Loucy (cell line): ENCODE results near the gene UNC13C.

Experiments used
- H2AFZ ChIP-seq: fragments of 200-600 bp; sonication (generic); 2 replicates; pipeline ENCODE4 v1.6.0; 2016; ENCODE audit warnings: antibody characterized with exemption, mild to moderate bottlenecking, low read length, moderate library complexity
- H3F3A ChIP-seq: fragments of 200-600 bp; 2 replicates; pipeline ENCODE4 v1.6.0; 2016; ENCODE audit warnings: antibody characterized with exemption, low read depth, mild to moderate bottlenecking
- H3K27me3 ChIP-seq: fragments of 200-600 bp; sonication (generic); 2 replicates; pipeline ENCODE4 v1.6.1; 2014; ENCODE audit warnings: low read length, mild to moderate bottlenecking; ENCODE audit not compliant: insufficient read depth, poor library complexity, severe bottlenecking
- H3K36me3 ChIP-seq: fragments of 200-600 bp; sonication (generic); 2 replicates; pipeline ENCODE4 v1.6.1; 2016; ENCODE audit warnings: low read length; ENCODE audit not compliant: insufficient read depth
- H3K4me1 ChIP-seq: fragments of 200-600 bp; sonication (generic); 2 replicates; pipeline ENCODE4 v1.5.1; 2014; ENCODE audit warnings: low read length, mild to moderate bottlenecking; ENCODE audit not compliant: insufficient read depth, poor library complexity, severe bottlenecking
- H3K4me2 ChIP-seq: fragments of 200-600 bp; sonication (generic); 2 replicates; pipeline ENCODE4 v1.6.0; 2014; ENCODE audit warnings: antibody characterized with exemption, low read length, low read depth, mild to moderate bottlenecking; ENCODE audit not compliant: poor library complexity, severe bottlenecking
- H3K4me3 ChIP-seq: fragments of 200-600 bp; sonication (generic); 2 replicates; pipeline ENCODE4 v1.5.1; 2014; ENCODE audit warnings: low read length, mild to moderate bottlenecking, mixed read lengths; ENCODE audit not compliant: poor library complexity, severe bottlenecking
- H3K79me2 ChIP-seq: fragments of 200-600 bp; sonication (generic); 2 replicates; pipeline ENCODE4 v1.6.1; 2014; ENCODE audit warnings: low read length; ENCODE audit not compliant: insufficient read depth
- H3K9ac ChIP-seq: fragments of 200-600 bp; sonication (generic); 2 replicates; pipeline ENCODE4 v1.6.0; 2014; ENCODE audit warnings: mild to moderate bottlenecking, low read depth, low read length, moderate library complexity; ENCODE audit not compliant: poor library complexity, severe bottlenecking
- H3K9me2 ChIP-seq: fragments of 200-600 bp; sonication (generic); replicated peaks from 2 replicates; pipeline ENCODE4 v1.6.1; 2016; ENCODE audit warnings: low read depth, low read length, mixed read lengths
- H3K9me3 ChIP-seq: fragments of 200-600 bp; sonication (generic); 2 replicates; pipeline ENCODE4 v1.6.1; 2014; ENCODE audit warnings: mild to moderate bottlenecking, antibody characterized with exemption, low read length, low read depth; ENCODE audit not compliant: insufficient read depth
- H4K20me1 ChIP-seq: fragments of 200-600 bp; sonication (generic); 2 replicates; pipeline ENCODE4 v1.6.0; 2014; ENCODE audit warnings: antibody characterized with exemption, low read length, mild to moderate bottlenecking; ENCODE audit not compliant: insufficient read depth, poor library complexity, severe bottlenecking
- EZH2phosphoT487 ChIP-seq: fragments of 200-600 bp; IDR thresholded peaks from 2 replicates; pipeline ENCODE4 v1.6.1; 2018; ENCODE audit warnings: antibody characterized with exemption, mild to moderate bottlenecking, moderate library complexity, borderline replicate concordance
- TF ChIP-seq, protein P1 (sequence below): fragments of 200-600 bp; sonication (generic); conservative IDR thresholded peaks from 2 replicates; pipeline ENCODE4 v1.5.1; 2014; ENCODE audit warnings: mild to moderate bottlenecking, antibody characterized with exemption, low read length

The UNC13C gene

DNA sequence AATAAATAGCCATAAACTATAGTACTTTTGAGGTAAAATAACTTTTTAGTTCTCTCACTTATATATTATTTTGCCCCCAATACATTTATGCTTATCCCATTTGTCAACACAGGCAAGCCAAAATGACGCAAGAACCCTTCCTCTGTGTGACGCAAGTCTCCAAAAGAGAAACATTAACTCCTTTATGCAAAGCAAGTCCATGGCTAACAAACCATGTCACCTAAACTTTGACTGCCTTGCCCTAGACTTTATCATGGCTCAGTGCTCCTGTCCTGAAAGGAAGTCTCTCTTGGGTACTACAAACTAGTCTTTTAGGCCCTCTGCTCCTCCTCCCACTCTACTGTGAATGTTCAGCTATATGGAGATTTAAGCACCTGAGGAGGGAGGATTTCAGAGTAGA lies 230.5 kb downstream of the UNC13C start:
- no peak overlapping the region for H3K4me3 ChIP-seq
- H3K9me2 ChIP-seq: no peaks in the 10 kb centered on the region
- TF ChIP-seq, protein P1, sequence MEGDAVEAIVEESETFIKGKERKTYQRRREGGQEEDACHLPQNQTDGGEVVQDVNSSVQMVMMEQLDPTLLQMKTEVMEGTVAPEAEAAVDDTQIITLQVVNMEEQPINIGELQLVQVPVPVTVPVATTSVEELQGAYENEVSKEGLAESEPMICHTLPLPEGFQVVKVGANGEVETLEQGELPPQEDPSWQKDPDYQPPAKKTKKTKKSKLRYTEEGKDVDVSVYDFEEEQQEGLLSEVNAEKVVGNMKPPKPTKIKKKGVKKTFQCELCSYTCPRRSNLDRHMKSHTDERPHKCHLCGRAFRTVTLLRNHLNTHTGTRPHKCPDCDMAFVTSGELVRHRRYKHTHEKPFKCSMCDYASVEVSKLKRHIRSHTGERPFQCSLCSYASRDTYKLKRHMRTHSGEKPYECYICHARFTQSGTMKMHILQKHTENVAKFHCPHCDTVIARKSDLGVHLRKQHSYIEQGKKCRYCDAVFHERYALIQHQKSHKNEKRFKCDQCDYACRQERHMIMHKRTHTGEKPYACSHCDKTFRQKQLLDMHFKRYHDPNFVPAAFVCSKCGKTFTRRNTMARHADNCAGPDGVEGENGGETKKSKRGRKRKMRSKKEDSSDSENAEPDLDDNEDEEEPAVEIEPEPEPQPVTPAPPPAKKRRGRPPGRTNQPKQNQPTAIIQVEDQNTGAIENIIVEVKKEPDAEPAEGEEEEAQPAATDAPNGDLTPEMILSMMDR: no peak
- no peak for TF ChIP-seq EZH2phosphoT487
- H2AFZ ChIP-seq: no peak overlapping the region
- H4K20me1 ChIP-seq: no peaks in the 10 kb centered on the region
- no peaks in the 10 kb centered on the region for H3K9me3 ChIP-seq
- H3K9ac ChIP-seq: no peak overlapping the region
- no peak overlapping the region for H3K4me2 ChIP-seq
- H3K4me1 ChIP-seq: no peaks in the 10 kb centered on the region
- H3K27me3 ChIP-seq: no peaks in the 10 kb centered on the region
- H3K79me2 ChIP-seq: no peaks in the 10 kb centered on the region
- no peaks in the 10 kb centered on the region for H3F3A ChIP-seq
- H3K36me3 ChIP-seq: no peaks in the 10 kb centered on the region

DNA sequence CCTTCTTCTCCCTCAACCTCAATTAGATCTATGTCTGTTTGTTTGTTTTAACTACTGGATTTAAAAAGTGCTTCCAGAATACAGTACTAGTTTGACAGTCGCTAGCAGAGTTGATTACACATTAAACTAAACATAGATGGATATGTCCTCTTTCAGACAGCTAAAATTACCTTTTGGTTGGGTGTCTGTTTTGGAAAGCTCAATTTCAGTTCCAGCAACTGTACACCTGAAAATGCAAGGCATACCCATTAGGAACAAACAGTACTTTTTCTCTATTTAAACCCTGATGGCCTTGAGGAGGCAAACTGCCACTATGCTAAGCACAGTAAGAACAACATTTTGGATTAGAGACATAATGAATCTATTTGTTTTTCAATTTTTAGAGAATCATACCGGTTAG lies 234.4 kb downstream of the UNC13C start:
- no peaks in the 10 kb centered on the region for H3K36me3 ChIP-seq
- no peaks in the 10 kb centered on the region for H3K9me3 ChIP-seq
- H3F3A ChIP-seq: no peaks in the 10 kb centered on the region
- H3K27me3 ChIP-seq: no peaks in the 10 kb centered on the region
- no peak overlapping the region for H3K4me2 ChIP-seq
- no peak overlapping the region for H3K9ac ChIP-seq
- no peak for TF ChIP-seq EZH2phosphoT487
- TF ChIP-seq, protein P1: no peak
- H2AFZ ChIP-seq: no peak overlapping the region
- no peaks in the 10 kb centered on the region for H3K4me1 ChIP-seq
- H4K20me1 ChIP-seq: no peaks in the 10 kb centered on the region
- no peaks in the 10 kb centered on the region for H3K9me2 ChIP-seq
- no peaks in the 10 kb centered on the region for H3K79me2 ChIP-seq
- H3K4me3 ChIP-seq: no peak overlapping the region

DNA sequence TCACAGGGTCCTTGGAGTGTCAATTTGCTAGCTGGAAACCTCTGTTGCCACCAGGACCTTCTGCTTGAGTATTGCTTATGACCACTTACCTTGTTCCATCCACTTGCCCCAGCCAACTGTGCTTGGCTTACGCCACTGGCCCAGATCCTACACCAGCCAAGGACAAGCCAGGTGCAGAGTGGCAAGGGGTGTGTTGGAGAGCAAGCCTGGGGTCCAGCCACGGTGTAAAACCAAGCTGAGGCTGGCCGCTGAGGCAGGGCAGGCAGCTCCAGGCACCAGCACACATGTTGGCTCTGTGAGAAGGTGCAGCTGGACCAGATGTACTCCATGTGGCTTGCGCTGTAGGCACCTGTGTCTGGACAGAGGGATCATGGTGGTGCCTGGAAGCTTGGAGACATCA lies 248.2 kb downstream of the UNC13C start:
- TF ChIP-seq, protein P1: no peak
- no peak for TF ChIP-seq EZH2phosphoT487
- H3K4me1 ChIP-seq: no peaks in the 10 kb centered on the region
- H3K27me3 ChIP-seq: no peaks in the 10 kb centered on the region
- no peak overlapping the region for H3K9ac ChIP-seq
- H4K20me1 ChIP-seq: no peaks in the 10 kb centered on the region
- H3K9me2 ChIP-seq: no peaks in the 10 kb centered on the region
- H3K9me3 ChIP-seq: no peaks in the 10 kb centered on the region
- no peaks in the 10 kb centered on the region for H3F3A ChIP-seq
- no peak overlapping the region for H3K4me3 ChIP-seq
- no peak overlapping the region for H2AFZ ChIP-seq
- no peak overlapping the region for H3K4me2 ChIP-seq
- no peaks in the 10 kb centered on the region for H3K79me2 ChIP-seq
- no peaks in the 10 kb centered on the region for H3K36me3 ChIP-seq
